Measurements from ENCODE around the gene WDR5B. TPM values are rescaled to one million over a fixed set of nuclear protein-coding genes. Genes with fewer than 3 reads are reported as not detected.

Gene WDR5B
- total RNA-seq, 1 experiment from 2014 or later, result 3.4 TPM

- Histone ChIP-seq H3K27me3 (ENCODE audit: insufficient read depth, low read length) (no peaks in the 10 kb centered on the region), H2AFZ (ENCODE audit: low read depth, low read length, poor library complexity, severe bottlenecking) (no peak overlapping the region), H3K9me2 (ENCODE audit: insufficient read depth) (no peaks in the 10 kb centered on the region), H3K4me3 (replicated peaks in 1 of 2; ENCODE audit: low read depth in 1 of 2, low read length in 2 of 2) (no peak overlapping the region), H3K4me1 (ENCODE audit: control insufficient read depth in 1 of 2, insufficient read depth in 2 of 2, low read length in 2 of 2) (peaks cover 0 to 4% of the 10 kb centered on the region in 2 experiments; a peak in 1 of 4 replicates), H3K27ac (ENCODE audit: low read depth, low read length) (no peak overlapping the region), H3K36me3 (ENCODE audit: control insufficient read depth in 1 of 2, insufficient read depth in 2 of 2, low read length in 2 of 2) (peaks cover 0 to 15% of the 10 kb centered on the region in 2 experiments; a peak in 3 of 4 replicates), H3K9me3 (ENCODE audit: control insufficient read depth in 1 of 2, insufficient read depth in 1 of 2, low read depth in 1 of 2, low read length in 2 of 2) (no peaks in the 10 kb centered on the region), H4K20me1 (ENCODE audit: insufficient read depth) (no peaks in the 10 kb centered on the region), H3K79me2 (ENCODE audit: insufficient read depth, low read length) (peaks cover 74% of the 10 kb centered on the region), H3K9ac (ENCODE audit: low read length) (no peak overlapping the region), H3K4me2 (ENCODE audit: low read length) (no peak overlapping the region)
- DNase-seq (ENCODE audit: low read depth, low spot score) (no peak), ATAC-seq (no peak)
- no TSS peak for BruUV-seq (replicated peaks)
- ChIA-PET POLR2A (no interaction called here), RAD21 (ENCODE audit: low non-redundant PET in 1 of 2, low total read pairs in 2 of 2, uncharacterized antibody in 2 of 2, unreplicated experiment in 2 of 2) (no interaction called here), CTCF (no interaction called here)
- intact Hi-C loops (cut with micrococcal nuclease), result no loop called here
- TF ChIP-seq POLR2AphosphoS5 (IDR thresholded peaks at IDR 0.05; ENCODE audit: low read depth, low read length) (no peak), FOSL1 (IDR thresholded peaks at IDR 0.05; ENCODE audit: low read depth) (no peak), SIN3A (IDR thresholded peaks at IDR 0.05; ENCODE audit: low read depth) (no peak), SP1 (IDR thresholded peaks at IDR 0.05; ENCODE audit: low read depth) (no peak), RAD21 (IDR thresholded peaks at IDR 0.05; ENCODE audit: low read depth) (no peak), ATF3 (IDR thresholded peaks at IDR 0.05) (no peak), REST (IDR thresholded peaks at IDR 0.05; ENCODE audit: low read depth) (no peak), POLR2A (IDR thresholded peaks at IDR 0.05; ENCODE audit: borderline replicate concordance, extremely low read depth, insufficient read depth, insufficient read length) (no peak), YY1 (IDR thresholded peaks at IDR 0.05; ENCODE audit: extremely low read depth, insufficient replicate concordance, low read depth, low read length) (no peak), EZH2phosphoT487 (IDR thresholded peaks at IDR 0.05; ENCODE audit: borderline replicate concordance) (no peak), CBX3 (IDR thresholded peaks at IDR 0.05; ENCODE audit: low read depth) (no peak), ZNF274 (IDR thresholded peaks at IDR 0.05; ENCODE audit: low read depth, low read length) (no peak), EZH2 (IDR thresholded peaks at IDR 0.05) (no peak)
- TF ChIP-seq, protein P1, sequence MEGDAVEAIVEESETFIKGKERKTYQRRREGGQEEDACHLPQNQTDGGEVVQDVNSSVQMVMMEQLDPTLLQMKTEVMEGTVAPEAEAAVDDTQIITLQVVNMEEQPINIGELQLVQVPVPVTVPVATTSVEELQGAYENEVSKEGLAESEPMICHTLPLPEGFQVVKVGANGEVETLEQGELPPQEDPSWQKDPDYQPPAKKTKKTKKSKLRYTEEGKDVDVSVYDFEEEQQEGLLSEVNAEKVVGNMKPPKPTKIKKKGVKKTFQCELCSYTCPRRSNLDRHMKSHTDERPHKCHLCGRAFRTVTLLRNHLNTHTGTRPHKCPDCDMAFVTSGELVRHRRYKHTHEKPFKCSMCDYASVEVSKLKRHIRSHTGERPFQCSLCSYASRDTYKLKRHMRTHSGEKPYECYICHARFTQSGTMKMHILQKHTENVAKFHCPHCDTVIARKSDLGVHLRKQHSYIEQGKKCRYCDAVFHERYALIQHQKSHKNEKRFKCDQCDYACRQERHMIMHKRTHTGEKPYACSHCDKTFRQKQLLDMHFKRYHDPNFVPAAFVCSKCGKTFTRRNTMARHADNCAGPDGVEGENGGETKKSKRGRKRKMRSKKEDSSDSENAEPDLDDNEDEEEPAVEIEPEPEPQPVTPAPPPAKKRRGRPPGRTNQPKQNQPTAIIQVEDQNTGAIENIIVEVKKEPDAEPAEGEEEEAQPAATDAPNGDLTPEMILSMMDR (IDR thresholded peaks at IDR 0.05 in 2 of 3, conservative IDR thresholded peaks at IDR 0.05 in 1 of 3; ENCODE audit: borderline replicate concordance in 1 of 3, insufficient read depth in 1 of 3, low read depth in 2 of 3, low read length in 2 of 3), result no peak
- TF ChIP-seq, protein P2, sequence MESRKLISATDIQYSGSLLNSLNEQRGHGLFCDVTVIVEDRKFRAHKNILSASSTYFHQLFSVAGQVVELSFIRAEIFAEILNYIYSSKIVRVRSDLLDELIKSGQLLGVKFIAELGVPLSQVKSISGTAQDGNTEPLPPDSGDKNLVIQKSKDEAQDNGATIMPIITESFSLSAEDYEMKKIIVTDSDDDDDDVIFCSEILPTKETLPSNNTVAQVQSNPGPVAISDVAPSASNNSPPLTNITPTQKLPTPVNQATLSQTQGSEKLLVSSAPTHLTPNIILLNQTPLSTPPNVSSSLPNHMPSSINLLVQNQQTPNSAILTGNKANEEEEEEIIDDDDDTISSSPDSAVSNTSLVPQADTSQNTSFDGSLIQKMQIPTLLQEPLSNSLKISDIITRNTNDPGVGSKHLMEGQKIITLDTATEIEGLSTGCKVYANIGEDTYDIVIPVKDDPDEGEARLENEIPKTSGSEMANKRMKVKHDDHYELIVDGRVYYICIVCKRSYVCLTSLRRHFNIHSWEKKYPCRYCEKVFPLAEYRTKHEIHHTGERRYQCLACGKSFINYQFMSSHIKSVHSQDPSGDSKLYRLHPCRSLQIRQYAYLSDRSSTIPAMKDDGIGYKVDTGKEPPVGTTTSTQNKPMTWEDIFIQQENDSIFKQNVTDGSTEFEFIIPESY (IDR thresholded peaks at IDR 0.05; ENCODE audit: extremely low read depth, insufficient replicate concordance, low read length), result no peak
Observed at GRCh38 chr3:122390665-122391064, 25.2 kb downstream of the WDR5B start.
